DMS153 (cell line): Measurements from ENCODE around the gene CLDN20.
"Not testable (repeated sequence)": the region's sequence is repeated elsewhere in the genome, so short reads cannot be mapped to it uniquely, and the experiment has no call there.

Experiments
- DNase-seq: peaks from one replicate; lab custom pipeline; 2025; lab: John Stamatoyannopoulos, UW

CLDN20 gene

GRCh38 chr6:155312950-155313349 lies 49.1 kb downstream of the CLDN20 start:
- DNase-seq, result not testable (repeated sequence)

- DNase-seq, result no peak
These were observed 49.8 kb downstream of the CLDN20 start for GRCh38 chr6:155313602-155314091.

- DNase-seq, result peak; percentile 93
These were observed 50.4 kb downstream of the CLDN20 start, which contains the start of gene TFB1M for GRCh38 chr6:155314092-155314772. Gene TFB1M (minus strand): TSS chr6:155314484. CDS start chr6:155314428, 56 bp downstream.

- DNase-seq, result peak; percentile 54
These were observed 51.1 kb downstream of the CLDN20 start for GRCh38 chr6:155314773-155315515.

GRCh38 chr6:155315516-155315871 lies 51.7 kb downstream of the CLDN20 start:
- DNase-seq, result no peak

- DNase-seq, result no peak
These were observed 52.6 kb downstream of the CLDN20 start for GRCh38 chr6:155316419-155316818.

- DNase-seq, result no peak
These were observed 53.4 kb downstream of the CLDN20 start for GRCh38 chr6:155317186-155317585.

GRCh38 chr6:155319902-155320301 lies 56.1 kb downstream of the CLDN20 start:
- no peak for DNase-seq

- no peak for DNase-seq
These were observed 60.4 kb downstream of the CLDN20 start for GRCh38 chr6:155324172-155324571.

GRCh38 chr6:155324993-155325392 lies 61.2 kb downstream of the CLDN20 start:
- DNase-seq, result no peak

GRCh38 chr6:155325700-155326516 lies 62.1 kb downstream of the CLDN20 start:
- DNase-seq, result no peak
